HuH-7.5 (cell line): ENCODE measurements around the gene LRRIQ1.
"Not testable (repeated sequence)": the region's sequence is repeated elsewhere in the genome, so short reads cannot be mapped to it uniquely, and the experiment has no call there.

Source experiments
- DNase-seq: peaks from one replicate; pipeline ENCODE4 v3.0.0; 2011; ENCODE audit warnings: low spot score

Gene LRRIQ1

DNA sequence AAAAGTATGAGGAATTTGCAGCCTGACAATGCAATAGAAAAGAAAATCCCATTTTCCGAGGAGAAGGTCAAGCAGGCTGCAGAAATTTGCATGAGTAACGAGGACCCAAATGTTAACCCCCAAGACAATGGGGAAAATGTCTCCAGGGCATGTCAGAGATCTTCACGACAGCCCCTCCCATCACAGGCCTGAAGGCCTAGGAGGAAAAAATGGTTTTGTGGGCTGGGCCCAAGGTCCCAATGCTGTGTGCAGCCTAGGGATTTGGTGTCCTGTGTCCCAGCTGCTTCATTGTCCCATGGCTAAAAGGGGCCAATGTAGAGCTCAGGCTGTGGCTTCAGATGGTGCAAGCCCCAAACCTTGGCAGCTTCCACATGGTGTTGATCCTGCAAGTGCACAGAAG is 167.7 kb downstream of the LRRIQ1 start:
- DNase-seq, result not testable (repeated sequence)

GRCh38 chr12:85206543-85206942 is 170.4 kb downstream of the LRRIQ1 start:
- no peak for DNase-seq

DNA sequence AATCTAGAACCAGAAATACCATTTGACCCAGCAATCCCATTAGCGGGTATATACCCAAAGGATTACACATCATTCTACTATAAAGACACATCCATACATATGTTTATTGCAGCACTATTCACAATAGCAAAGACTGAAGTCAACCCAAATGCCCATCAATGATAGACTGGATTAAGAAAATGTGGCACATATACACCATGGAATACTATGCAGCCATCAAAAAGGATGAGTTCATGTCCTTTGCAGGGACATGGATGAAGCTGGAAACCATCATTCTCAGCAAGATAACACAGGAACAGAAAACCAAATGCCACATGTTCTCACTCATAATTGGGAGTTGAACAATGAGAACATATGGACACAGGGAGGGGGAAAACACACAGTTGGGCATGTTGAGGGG is 188.2 kb downstream of the LRRIQ1 start:
- not testable (repeated sequence) for DNase-seq

- DNase-seq, result no peak
Measured at GRCh38 chr12:85225501-85225900, 189.3 kb downstream of the LRRIQ1 start.

GRCh38 chr12:85237327-85237726 is 201.2 kb downstream of the LRRIQ1 start:
- no peak for DNase-seq

DNA sequence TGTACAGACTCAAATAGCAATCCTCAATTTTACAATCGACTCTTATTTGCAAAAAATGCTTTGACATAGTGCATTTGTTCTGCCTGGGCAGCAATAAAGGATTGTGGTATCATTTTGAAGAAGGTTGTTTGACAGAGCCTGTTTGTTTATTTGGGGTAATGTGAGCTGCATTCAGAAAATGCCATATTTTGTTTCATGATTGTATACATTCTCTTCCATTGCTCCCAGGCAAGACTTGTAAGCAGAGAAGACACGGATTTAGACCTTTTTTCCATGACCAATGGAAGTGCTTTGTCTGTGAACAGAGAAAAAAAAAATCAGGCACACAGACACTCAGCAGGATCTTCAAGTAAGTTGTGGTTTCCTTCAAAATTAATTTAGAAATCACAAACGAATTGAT is 208.4 kb downstream of the LRRIQ1 start:
- no peak for DNase-seq

DNA sequence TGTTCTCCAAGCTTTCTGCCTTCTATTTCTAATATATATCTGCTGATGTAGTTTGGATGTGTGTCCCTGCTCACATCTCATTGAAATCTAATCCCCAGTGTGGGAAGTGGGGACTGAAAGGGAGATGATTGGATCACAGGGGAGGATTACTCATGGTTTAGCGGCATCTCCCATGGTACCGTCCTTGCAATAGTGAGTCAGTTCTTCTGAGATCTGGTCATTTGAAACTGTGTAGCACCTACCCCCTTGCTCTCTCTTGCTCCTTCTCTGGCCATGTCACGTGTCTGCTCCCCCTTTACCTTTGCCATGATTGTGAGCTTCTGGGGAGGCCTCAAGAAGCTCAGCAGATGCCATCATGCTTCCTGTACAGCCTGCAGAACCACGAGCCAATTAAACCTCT is 217.7 kb downstream of the LRRIQ1 start:
- DNase-seq, result no peak

DNA sequence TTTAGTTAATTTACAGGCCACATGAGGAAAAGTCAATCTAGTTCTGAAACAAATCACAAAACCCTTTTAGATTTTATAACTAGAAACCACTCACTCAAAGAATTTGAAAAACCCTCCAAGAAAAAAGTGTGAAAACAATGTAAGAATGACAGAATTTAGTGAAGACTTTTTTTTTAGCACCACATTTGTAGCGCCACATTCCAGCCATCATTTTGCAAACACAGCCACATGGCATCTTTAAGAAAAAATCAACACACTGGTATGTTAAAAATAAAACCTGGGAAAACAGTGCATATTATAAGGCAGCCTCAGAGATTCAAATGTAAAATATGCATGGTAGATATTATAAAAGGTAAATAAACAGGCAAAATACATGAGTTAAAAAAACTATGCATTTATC is 221.5 kb downstream of the LRRIQ1 start:
- no peak for DNase-seq

DNA sequence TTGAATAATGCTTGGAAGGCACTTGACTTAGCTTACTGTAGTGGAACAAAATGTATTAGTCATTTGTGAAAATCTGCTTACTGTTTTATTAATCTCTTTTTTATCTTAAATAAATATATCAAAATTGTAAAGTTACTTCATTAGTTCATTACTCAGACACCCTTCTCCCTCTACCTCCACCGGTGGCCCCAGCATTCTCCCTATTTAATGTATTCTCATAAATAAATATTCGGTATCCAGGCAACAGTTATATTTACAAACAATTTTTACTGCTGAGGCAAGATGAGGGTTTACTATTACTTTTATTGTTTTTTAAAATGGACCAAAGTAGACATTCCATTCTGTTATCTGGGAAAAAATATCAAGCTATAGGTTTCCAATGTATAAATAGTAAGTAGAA is 224.3 kb downstream of the LRRIQ1 start:
- DNase-seq, result no peak

DNA sequence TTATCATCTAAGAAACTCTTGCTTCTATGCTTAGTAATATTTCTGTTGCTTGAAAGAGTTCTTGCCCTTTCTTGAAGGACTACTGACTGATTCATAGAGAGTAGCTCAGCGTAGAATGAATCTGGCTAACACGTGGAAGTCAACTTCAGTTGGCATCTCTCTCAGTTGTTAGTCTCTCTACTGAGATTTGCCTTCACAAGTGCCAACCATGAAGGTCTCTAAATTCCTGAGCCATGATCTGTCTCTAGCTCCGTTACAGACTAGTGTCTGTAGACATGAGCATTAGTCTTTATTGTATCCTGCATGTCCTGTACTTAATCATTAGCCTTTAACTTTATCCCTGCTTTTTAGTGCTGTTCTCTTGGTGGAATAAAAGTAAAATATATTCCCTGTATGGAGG is 224.7 kb downstream of the LRRIQ1 start:
- no peak for DNase-seq

- DNase-seq, result no peak
Measured at GRCh38 chr12:85266356-85266755, 230.2 kb downstream of the LRRIQ1 start.

DNA sequence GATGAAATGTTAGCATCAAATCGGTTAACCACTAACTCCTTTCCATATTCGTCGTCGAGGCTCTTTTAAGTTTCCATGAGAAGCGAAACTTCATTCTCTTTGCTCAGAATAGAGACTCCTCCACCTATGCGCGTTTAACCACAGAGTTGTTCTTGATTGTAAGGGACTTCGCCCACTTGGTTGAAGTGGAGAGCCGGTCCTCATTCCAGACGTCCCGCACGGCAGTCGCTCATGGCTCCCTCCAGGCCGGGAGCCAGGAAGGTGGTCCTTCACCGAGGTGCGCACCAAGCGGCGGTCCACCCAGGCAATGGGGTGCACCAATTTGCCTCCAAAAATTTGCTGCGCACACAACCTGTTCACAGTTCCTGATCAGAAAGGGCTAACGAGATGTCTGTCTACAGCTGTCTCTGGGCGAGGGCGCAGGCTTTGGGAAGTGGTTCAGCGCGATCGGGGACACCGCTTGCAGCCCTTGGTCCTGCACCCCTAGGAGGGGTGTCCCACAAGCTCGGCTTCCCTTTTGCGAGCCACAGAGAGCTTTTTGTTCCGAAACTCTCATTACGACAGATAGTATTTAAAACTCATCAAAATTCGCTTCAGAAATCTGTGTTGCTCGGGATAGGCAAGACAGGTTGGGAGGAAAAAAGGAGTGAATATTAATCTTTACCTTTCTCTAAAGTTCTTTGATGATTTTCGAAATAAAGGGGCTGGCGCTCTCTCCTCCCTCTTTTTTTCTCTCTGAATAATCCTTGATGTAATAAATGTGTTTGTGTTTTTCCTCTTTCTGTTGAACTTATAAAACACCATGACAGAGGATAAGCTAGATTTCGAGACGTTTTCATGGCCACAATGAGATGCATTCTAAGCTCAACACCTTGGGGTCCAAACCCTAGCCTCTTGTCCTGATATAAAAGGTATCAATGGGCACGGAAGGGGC is 237.5 kb downstream of the LRRIQ1 start:
- DNase-seq, result no peak

GRCh38 chr12:85274315-85274651 is 238.1 kb downstream of the LRRIQ1 start:
- DNase-seq, result no peak

DNA sequence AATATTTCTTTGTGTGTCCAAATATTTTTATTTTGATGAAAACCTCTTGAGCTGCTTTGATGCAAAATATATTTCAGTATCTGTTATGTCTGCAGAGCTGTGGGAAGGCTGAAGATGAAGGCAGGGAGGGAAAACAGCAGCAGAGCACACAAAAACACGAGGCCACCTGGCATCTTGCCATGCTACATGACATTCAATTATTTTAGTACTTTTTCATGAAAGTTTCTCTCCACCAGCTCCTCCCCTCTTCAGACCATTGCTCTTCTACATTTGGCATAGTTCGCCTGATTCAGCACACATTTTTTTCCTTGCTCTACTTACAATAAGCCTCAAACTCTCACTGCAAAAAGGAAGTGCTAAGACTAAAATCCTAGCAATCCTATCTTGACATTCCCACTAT is 239.2 kb downstream of the LRRIQ1 start:
- no peak for DNase-seq

GRCh38 chr12:85277191-85277590 is 241.0 kb downstream of the LRRIQ1 start:
- no peak for DNase-seq

DNA sequence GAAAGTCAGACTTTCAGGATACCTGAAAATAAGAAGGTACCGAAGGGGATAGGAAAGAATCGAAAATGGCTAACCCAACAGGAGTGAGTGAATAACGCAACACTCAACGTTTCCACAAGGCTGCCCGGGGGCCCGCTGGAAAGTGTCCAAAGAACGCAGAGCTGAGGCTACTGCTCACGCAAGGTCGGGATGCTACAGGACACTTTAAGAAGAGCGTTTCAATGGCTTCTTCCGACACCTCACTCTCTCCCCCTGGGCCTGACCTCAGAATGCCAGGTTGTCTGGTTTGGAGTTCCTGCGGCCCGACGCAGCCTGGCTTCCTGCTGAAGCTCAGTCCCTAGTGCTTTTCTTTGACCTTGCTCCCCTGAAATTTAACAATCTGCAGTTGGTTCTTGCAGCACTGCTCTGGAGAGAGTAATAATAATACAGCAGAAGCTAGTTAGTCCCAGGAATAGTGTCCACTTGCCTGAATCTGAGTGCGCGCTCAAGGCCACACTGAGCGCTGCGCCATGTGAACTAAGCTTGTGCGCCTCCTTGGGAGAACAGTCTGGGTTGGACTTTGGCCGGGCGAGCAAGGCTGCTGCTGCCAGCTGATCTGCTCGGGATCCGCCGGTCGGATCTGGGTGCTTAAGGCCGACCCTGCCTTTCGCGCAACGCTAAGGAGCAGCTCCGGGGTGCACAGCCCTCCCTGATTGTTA is 241.9 kb downstream of the LRRIQ1 start:
- DNase-seq, result no peak

DNA sequence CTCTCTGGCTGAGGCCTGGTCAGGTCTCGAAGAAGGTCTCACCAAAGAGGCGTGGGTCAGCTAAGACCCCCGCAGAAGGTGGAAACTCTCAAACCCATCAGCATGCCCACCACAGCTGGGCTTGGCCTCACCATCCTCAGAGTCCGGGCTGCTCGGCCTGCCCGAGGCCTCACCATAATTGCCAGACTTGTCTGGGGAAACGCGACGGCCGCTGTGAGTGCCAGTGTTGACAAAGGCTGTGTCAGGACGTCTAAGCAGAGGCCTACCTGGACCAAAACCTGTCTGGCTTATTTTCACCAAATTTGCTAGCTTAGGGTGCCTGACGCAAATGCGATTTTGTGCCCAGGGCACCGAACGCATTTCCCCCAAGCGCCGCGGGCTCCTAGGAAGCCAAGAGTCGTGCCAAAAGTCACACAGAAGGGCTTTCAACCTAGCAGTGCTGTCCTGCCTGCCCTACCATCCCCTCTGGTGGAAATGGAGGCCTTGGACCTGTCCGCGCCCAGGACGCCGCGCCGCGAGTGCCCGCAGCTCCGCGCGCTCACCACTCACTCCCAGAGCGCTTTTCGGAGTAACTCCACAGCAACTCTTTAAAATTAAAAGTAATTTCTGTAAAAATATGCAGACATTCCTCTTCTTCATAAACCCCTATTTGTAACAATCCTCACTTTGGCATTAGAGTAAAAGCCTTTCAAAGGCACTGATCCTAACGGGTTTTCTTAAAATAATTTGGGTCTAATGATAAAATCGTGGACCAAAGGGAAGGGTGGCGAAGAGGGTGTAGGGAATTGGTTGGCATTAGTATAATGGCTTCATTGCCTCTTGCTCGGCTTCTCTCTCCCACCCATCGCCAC is 242.7 kb downstream of the LRRIQ1 start:
- DNase-seq, result no peak

GRCh38 chr12:85279449-85280164 is 243.5 kb downstream of the LRRIQ1 start:
- DNase-seq, result no peak

- DNase-seq, result peak; percentile 80
Measured at GRCh38 chr12:85280165-85280983, 244.2 kb downstream of the LRRIQ1 start, which contains the start of gene ALX1. Gene ALX1 (plus strand): TSS chr12:85280220. CDS start chr12:85280262, 42 bp downstream.

GRCh38 chr12:85280984-85281630 is 245.0 kb downstream of the LRRIQ1 start:
- no peak for DNase-seq
